SK-N-SH treated with all-trans-retinoic acid at 6 μM for 48 hours (cell line): ENCODE results near the gene MCEE.

ENCODE experiments used
- ATAC-seq: fragments of 200-7000 bp; cut with Tn5 transposase; 3 replicates; pipeline ENCODE4 v1.9.1; 2020; ENCODE audit warnings: mild to moderate bottlenecking, moderate library complexity
- ARNTL ChIP-seq: fragments of 450-650 bp; formaldehyde crosslinking; IDR thresholded peaks from 2 replicates; pipeline ENCODE4 v1.5.0; 2020; ENCODE audit warnings: low read depth, mild to moderate bottlenecking, moderate library complexity, borderline replicate concordance
- BACH2 ChIP-seq: fragments of 250-450 bp; sonication (Bioruptor Pico); IDR thresholded peaks from 2 replicates; pipeline ENCODE4 v1.9.0; 2021; ENCODE audit warnings: mild to moderate bottlenecking, borderline replicate concordance
- ESRRG ChIP-seq: fragments of 250-450 bp; sonication (Bioruptor Pico); IDR thresholded peaks from 2 replicates; pipeline ENCODE4 v1.6.1; 2021; ENCODE audit warnings: mild to moderate bottlenecking
- GLIS3 ChIP-seq: fragments of 250-450 bp; sonication (Bioruptor Pico); IDR thresholded peaks from 2 replicates; pipeline ENCODE4 v1.5.0; 2020; ENCODE audit warnings: mild to moderate bottlenecking, moderate library complexity
- ISL1 ChIP-seq: fragments of 250-450 bp; sonication (Bioruptor Pico); IDR thresholded peaks from 2 replicates; pipeline ENCODE4 v2.1.2; 2022; ENCODE audit warnings: mild to moderate bottlenecking, moderate library complexity
- OSR1 ChIP-seq: fragments of 250-450 bp; sonication (Bioruptor Pico); IDR thresholded peaks from 2 replicates; pipeline ENCODE4 v1.8.0; 2022; ENCODE audit warnings: moderate library complexity, mild to moderate bottlenecking, inconsistent platforms
- RARB ChIP-seq: fragments of 250-450 bp; sonication (Bioruptor Pico); IDR thresholded peaks from 2 replicates; pipeline ENCODE4 v1.8.0; 2021; ENCODE audit warnings: mild to moderate bottlenecking, moderate library complexity
- SNAI2 ChIP-seq: fragments of 250-450 bp; sonication (Bioruptor Pico); IDR thresholded peaks from 2 replicates; pipeline ENCODE4 v1.5.0; 2020; ENCODE audit warnings: mild to moderate bottlenecking, moderate library complexity
- TCF4 ChIP-seq: fragments of 250-450 bp; sonication (Bioruptor Pico); IDR thresholded peaks from 2 replicates; pipeline ENCODE4 v1.8.0; 2021; ENCODE audit warnings: mild to moderate bottlenecking, moderate library complexity, borderline replicate concordance
- TOX ChIP-seq: fragments of 250-450 bp; sonication (Bioruptor Pico); IDR thresholded peaks from 2 replicates; pipeline ENCODE4 v1.8.0; 2021; ENCODE audit warnings: mild to moderate bottlenecking, moderate library complexity, borderline replicate concordance
- TSHZ2 ChIP-seq: fragments of 250-450 bp; sonication (Bioruptor Pico); IDR thresholded peaks from 2 replicates; pipeline ENCODE4 v1.5.0; 2020; ENCODE audit warnings: mild to moderate bottlenecking, moderate library complexity
- ZC3H10 ChIP-seq: fragments of 250-450 bp; sonication (Bioruptor Pico); IDR thresholded peaks from 2 replicates; pipeline ENCODE4 v1.5.1; 2021; ENCODE audit warnings: mild to moderate bottlenecking, moderate library complexity
- ZFP3 ChIP-seq: fragments of 250-450 bp; sonication (Bioruptor Pico); IDR thresholded peaks from 2 replicates; pipeline ENCODE4 v1.5.0; 2020; ENCODE audit warnings: mild to moderate bottlenecking, moderate library complexity
- ZFP30 ChIP-seq: fragments of 450-650 bp; formaldehyde crosslinking; IDR thresholded peaks from 2 replicates; pipeline ENCODE4 v1.5.0; 2022; ENCODE audit warnings: mild to moderate bottlenecking, moderate library complexity
- ZNF565 ChIP-seq: fragments of 450-650 bp; formaldehyde crosslinking; conservative IDR thresholded peaks from 2 replicates; pipeline ENCODE4 v1.5.0; 2020; ENCODE audit warnings: low read depth, mild to moderate bottlenecking, moderate library complexity
- ZNF70 ChIP-seq: fragments of 450-650 bp; formaldehyde crosslinking; IDR thresholded peaks from 2 replicates; pipeline ENCODE4 v1.5.0; 2020; ENCODE audit warnings: mild to moderate bottlenecking, moderate library complexity

The MCEE gene

GRCh38 chr2:71060211-71060610 lies 69.8 kb downstream of the MCEE start:
- ATAC-seq: no peak
- TF ChIP-seq ESRRG (CRISPR knock-in tag) (no peak), TCF4 (CRISPR knock-in tag) (no peak), ARNTL (CRISPR knock-in tag) (no peak), ZFP3 (no peak), GLIS3 (CRISPR knock-in tag) (no peak), OSR1 (no peak), SNAI2 (no peak), ZNF70 (no peak), RARB (CRISPR knock-in tag) (no peak), TSHZ2 (no peak), TOX (CRISPR knock-in tag) (no peak), BACH2 (CRISPR knock-in tag) (no peak), ZFP30 (CRISPR knock-in tag) (no peak), ZNF565 (CRISPR knock-in tag) (no peak), ISL1 (no peak), ZC3H10 (CRISPR knock-in tag) (no peak)
